ENCODE measurements around the gene PTPA.

GRCh38 chr9:129080601-129081387 lies 30.4 kb upstream of the PTPA start, which contains the start of gene DOLPP1:
- TF ChIP-seq CTCF (IDR thresholded peaks at IDR 0.05; ENCODE audit: low read depth, low read length) (no peak), EZH2phosphoT487 (IDR thresholded peaks at IDR 0.05; ENCODE audit: low read depth) (no peak)
